ENCODE measurements around the gene PIP5K1B. TPM values are rescaled to one million over a fixed set of nuclear protein-coding genes. Genes with fewer than 3 reads are reported as not detected.

Gene PIP5K1B
- total RNA-seq, 1 donor from 2014 or later, result 1.3 TPM

- H3K9me3 Mint-ChIP-seq (ENCODE audit: unreplicated experiment), result no peaks in the 10 kb centered on the region
- Histone ChIP-seq H3K4me1 (ENCODE audit: insufficient read depth, low read length) (peaks cover 2% of the 10 kb centered on the region), H3K36me3 (ENCODE audit: insufficient read depth, low read length) (no peaks in the 10 kb centered on the region), H3K4me3 (ENCODE audit: insufficient read depth, low read depth, low read length) (no peak overlapping the region), H4K20me1 (ENCODE audit: insufficient read depth, low read length) (no peaks in the 10 kb centered on the region), H3K4me2 (ENCODE audit: low read length) (no peak overlapping the region), H3K9me3 (ENCODE audit: insufficient read depth, low read depth, low read length) (no peaks in the 10 kb centered on the region), H3K27ac (ENCODE audit: low read depth, low read length) (no peak overlapping the region), H3K79me2 (ENCODE audit: insufficient read depth, low read length) (no peaks in the 10 kb centered on the region), H3K9ac (ENCODE audit: low read length) (no peak overlapping the region), H2AFZ (ENCODE audit: low read depth, low read length) (no peak overlapping the region), H3K27me3 (ENCODE audit: insufficient read depth, low read length) (peaks cover 41% of the 10 kb centered on the region)
- DNase-seq (ENCODE audit: low read depth) (no peak), FAIRE-seq (no peak)
- H3K27ac Mint-ChIP-seq (ENCODE audit: unreplicated experiment), result no peak overlapping the region
- no peaks in the 10 kb centered on the region for H3K4me1 Mint-ChIP-seq (ENCODE audit: low read depth, unreplicated experiment)
- H3K4me3 Mint-ChIP-seq (ENCODE audit: unreplicated experiment), result no peak overlapping the region
- peaks cover 39% of the 10 kb centered on the region for H3K27me3 Mint-ChIP-seq (ENCODE audit: low read depth, unreplicated experiment)
- H3K36me3 Mint-ChIP-seq (ENCODE audit: low read depth, unreplicated experiment), result no peaks in the 10 kb centered on the region
- no peak for TF ChIP-seq CTCF (IDR thresholded peaks at IDR 0.05; ENCODE audit: insufficient read depth, low read depth, low read length)
- TF ChIP-seq EZH2 (IDR thresholded peaks at IDR 0.05; ENCODE audit: insufficient read depth, low read length), result no peak
Measured at GRCh38 chr9:68707801-68708488, 2.9 kb downstream of the PIP5K1B start.

GRCh38 chr9:68708513-68708912, 3.5 kb downstream of the PIP5K1B start:
- H4K20me1 ChIP-seq (ENCODE audit: insufficient read depth, low read length), result no peaks in the 10 kb centered on the region
- FAIRE-seq (no peak), DNase-seq (ENCODE audit: low read depth) (no peak)
- H3K9ac ChIP-seq (ENCODE audit: low read length), result no peak overlapping the region
- no peak overlapping the region for H3K4me3 Mint-ChIP-seq (ENCODE audit: unreplicated experiment)
- no peak overlapping the region for H3K27ac ChIP-seq (ENCODE audit: low read depth, low read length)
- H3K36me3 ChIP-seq (ENCODE audit: insufficient read depth, low read length), result no peaks in the 10 kb centered on the region
- H3K27me3 ChIP-seq (ENCODE audit: insufficient read depth, low read length), result peaks cover 38% of the 10 kb centered on the region
- H3K36me3 Mint-ChIP-seq (ENCODE audit: low read depth, unreplicated experiment), result no peaks in the 10 kb centered on the region
- no peaks in the 10 kb centered on the region for H3K9me3 Mint-ChIP-seq (ENCODE audit: unreplicated experiment)
- H3K4me1 Mint-ChIP-seq (ENCODE audit: low read depth, unreplicated experiment), result no peaks in the 10 kb centered on the region
- no peak overlapping the region for H2AFZ ChIP-seq (ENCODE audit: low read depth, low read length)
- no peak overlapping the region for H3K27ac Mint-ChIP-seq (ENCODE audit: unreplicated experiment)
- peaks cover 2% of the 10 kb centered on the region for H3K4me1 ChIP-seq (ENCODE audit: insufficient read depth, low read length)
- H3K4me3 ChIP-seq (ENCODE audit: insufficient read depth, low read depth, low read length), result no peak overlapping the region
- TF ChIP-seq EZH2 (IDR thresholded peaks at IDR 0.05; ENCODE audit: insufficient read depth, low read length) (no peak), CTCF (IDR thresholded peaks at IDR 0.05; ENCODE audit: insufficient read depth, low read depth, low read length) (no peak)
- no peaks in the 10 kb centered on the region for H3K9me3 ChIP-seq (ENCODE audit: insufficient read depth, low read depth, low read length)
- H3K79me2 ChIP-seq (ENCODE audit: insufficient read depth, low read length), result no peaks in the 10 kb centered on the region
- peaks cover 37% of the 10 kb centered on the region for H3K27me3 Mint-ChIP-seq (ENCODE audit: low read depth, unreplicated experiment)
- no peak overlapping the region for H3K4me2 ChIP-seq (ENCODE audit: low read length)

Data from astrocyte (in vitro differentiated cells and primary cell).